H1 (cell line): ENCODE results near the gene ASS1.

ENCODE experiments used
- EGR1 ChIP-seq: IDR thresholded peaks from 2 replicates; pipeline ENCODE4 v1.6.1; 2011; ENCODE audit warnings: low read depth, low read length, borderline replicate concordance
- EP300 ChIP-seq, 2 experiments: IDR thresholded peaks; 1 replicate in 1 of 2; 2 replicates in 1 of 2; pipeline ENCODE4 v1.6.1; 2011 to 2012; ENCODE audit warnings: low read depth in 2 of 2, low read length in 2 of 2, mild to moderate bottlenecking in 2 of 2, borderline replicate concordance in 1 of 2, inconsistent platforms in 1 of 2, moderate library complexity in 1 of 2
- EZH2 ChIP-seq: fragments of 200-600 bp; sonication (generic); IDR thresholded peaks from 2 replicates; pipeline ENCODE4 v1.7.1; 2012; ENCODE audit warnings: low read depth, mild to moderate bottlenecking, moderate library complexity, low read length, inconsistent platforms; ENCODE audit not compliant: severe bottlenecking
- GABPA ChIP-seq: IDR thresholded peaks from 2 replicates; pipeline ENCODE4 v1.6.1; 2011; ENCODE audit warnings: mild to moderate bottlenecking, low read length, moderate library complexity, borderline replicate concordance; ENCODE audit not compliant: insufficient read depth
- POLR2A ChIP-seq, 2 experiments: IDR thresholded peaks; 1 replicate in 1 of 2; 2 replicates in 1 of 2; pipeline ENCODE4 v1.6.1; 2011; ENCODE audit warnings: low read depth in 2 of 2, low read length in 2 of 2, mild to moderate bottlenecking in 2 of 2; ENCODE audit errors: control extremely low read depth in 1 of 2
- POLR2AphosphoS5 ChIP-seq: IDR thresholded peaks from 2 replicates; pipeline ENCODE4 v1.6.1; 2011; ENCODE audit warnings: low read depth, low read length
- RAD21 ChIP-seq, 2 experiments: IDR thresholded peaks in 1 of 2; conservative IDR thresholded peaks in 1 of 2; 2 replicates each; pipeline ENCODE4 v1.6.1; 2011; ENCODE audit warnings: low read depth in 2 of 2, low read length in 2 of 2, improper control_type of control experiment in 1 of 2, inconsistent platforms in 1 of 2, mild to moderate bottlenecking in 1 of 2, moderate library complexity in 1 of 2
- SP1 ChIP-seq: IDR thresholded peaks from 2 replicates; pipeline ENCODE4 v1.6.1; 2011; ENCODE audit warnings: low read depth, low read length
- TCF12 ChIP-seq: IDR thresholded peaks from 2 replicates; pipeline ENCODE4 v1.6.1; 2011; ENCODE audit warnings: low read depth, mild to moderate bottlenecking, low read length
- TF ChIP-seq, protein P1 (sequence below), 3 experiments: IDR thresholded peaks; 1 replicate in 2 of 3; 2 replicates in 1 of 3; pipeline versions ENCODE4 v1.5.1 to v1.6.1; 2011; ENCODE audit warnings: low read length in 3 of 3, mild to moderate bottlenecking in 3 of 3, inconsistent platforms in 2 of 3, low read depth in 1 of 3, moderate library complexity in 1 of 3; ENCODE audit not compliant: insufficient read depth in 1 of 3; ENCODE audit errors: control extremely low read depth in 1 of 3
- TF ChIP-seq, protein P2 (sequence below): IDR thresholded peaks from 2 replicates; pipeline ENCODE4 v1.6.1; 2011; ENCODE audit warnings: low read length, improper control_type of control experiment

DNA sequence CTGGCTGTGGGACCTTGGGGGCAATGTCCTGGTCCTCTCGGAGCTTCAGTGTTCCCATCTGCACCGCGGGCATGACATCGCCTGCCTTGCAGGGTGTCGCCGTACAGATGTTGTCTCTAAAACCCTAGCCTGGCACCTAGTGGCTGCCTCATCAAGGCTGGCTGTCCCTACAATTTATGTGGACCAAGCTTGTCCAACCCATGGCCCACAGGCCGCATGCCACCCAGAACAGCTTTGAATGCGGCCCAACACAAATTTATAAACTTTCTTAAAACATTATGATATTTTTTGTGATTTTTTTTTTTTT lies 18.3 kb upstream of the ASS1 start:
- TF ChIP-seq EGR1 = no peak
- TF ChIP-seq EP300 (IDR thresholded peaks at IDR 0.05; ENCODE audit: borderline replicate concordance in 1 of 2, low read depth in 2 of 2, low read length in 2 of 2) = no peak
- TF ChIP-seq RAD21 (IDR thresholded peaks at IDR 0.05 in 1 of 2, conservative IDR thresholded peaks at IDR 0.05 in 1 of 2; ENCODE audit: low read depth in 2 of 2, low read length in 2 of 2) = no peak
- TF ChIP-seq SP1 = no peak
- TF ChIP-seq EZH2 = no peak
- TF ChIP-seq, protein P1, sequence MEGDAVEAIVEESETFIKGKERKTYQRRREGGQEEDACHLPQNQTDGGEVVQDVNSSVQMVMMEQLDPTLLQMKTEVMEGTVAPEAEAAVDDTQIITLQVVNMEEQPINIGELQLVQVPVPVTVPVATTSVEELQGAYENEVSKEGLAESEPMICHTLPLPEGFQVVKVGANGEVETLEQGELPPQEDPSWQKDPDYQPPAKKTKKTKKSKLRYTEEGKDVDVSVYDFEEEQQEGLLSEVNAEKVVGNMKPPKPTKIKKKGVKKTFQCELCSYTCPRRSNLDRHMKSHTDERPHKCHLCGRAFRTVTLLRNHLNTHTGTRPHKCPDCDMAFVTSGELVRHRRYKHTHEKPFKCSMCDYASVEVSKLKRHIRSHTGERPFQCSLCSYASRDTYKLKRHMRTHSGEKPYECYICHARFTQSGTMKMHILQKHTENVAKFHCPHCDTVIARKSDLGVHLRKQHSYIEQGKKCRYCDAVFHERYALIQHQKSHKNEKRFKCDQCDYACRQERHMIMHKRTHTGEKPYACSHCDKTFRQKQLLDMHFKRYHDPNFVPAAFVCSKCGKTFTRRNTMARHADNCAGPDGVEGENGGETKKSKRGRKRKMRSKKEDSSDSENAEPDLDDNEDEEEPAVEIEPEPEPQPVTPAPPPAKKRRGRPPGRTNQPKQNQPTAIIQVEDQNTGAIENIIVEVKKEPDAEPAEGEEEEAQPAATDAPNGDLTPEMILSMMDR (IDR thresholded peaks at IDR 0.05; ENCODE audit: control extremely low read depth in 1 of 3, insufficient read depth in 1 of 3, low read depth in 1 of 3, low read length in 3 of 3) = no peak
- no peak for TF ChIP-seq POLR2AphosphoS5
- no peak for TF ChIP-seq GABPA
- TF ChIP-seq TCF12 = no peak
- TF ChIP-seq, protein P2, sequence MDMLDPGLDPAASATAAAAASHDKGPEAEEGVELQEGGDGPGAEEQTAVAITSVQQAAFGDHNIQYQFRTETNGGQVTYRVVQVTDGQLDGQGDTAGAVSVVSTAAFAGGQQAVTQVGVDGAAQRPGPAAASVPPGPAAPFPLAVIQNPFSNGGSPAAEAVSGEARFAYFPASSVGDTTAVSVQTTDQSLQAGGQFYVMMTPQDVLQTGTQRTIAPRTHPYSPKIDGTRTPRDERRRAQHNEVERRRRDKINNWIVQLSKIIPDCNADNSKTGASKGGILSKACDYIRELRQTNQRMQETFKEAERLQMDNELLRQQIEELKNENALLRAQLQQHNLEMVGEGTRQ = no peak
- TF ChIP-seq POLR2A (IDR thresholded peaks at IDR 0.05; ENCODE audit: control extremely low read depth in 1 of 2, low read depth in 2 of 2, low read length in 2 of 2) = no peak
